Osteoblast (primary cell): ENCODE results near the gene CD38. TPM values are rescaled to one million over a fixed set of nuclear protein-coding genes. Genes with fewer than 3 reads are reported as not detected.
A peak's percentile ranks its signal among the peaks of the same experiment; 100 is the strongest.

Experiments
- DNase-seq: peaks from one replicate; pipeline ENCODE4 v3.0.0; 2011; ENCODE audit warnings: low spot score, mixed read lengths; ENCODE audit not compliant: insufficient read length; ENCODE audit errors: missing footprints
- H2AFZ ChIP-seq: 2 replicates; pipeline ENCODE4 v1.6.0; 2011; ENCODE audit warnings: mild to moderate bottlenecking, low read length
- H3K27ac ChIP-seq: 2 replicates; pipeline ENCODE4 v1.5.1; 2011; ENCODE audit warnings: mild to moderate bottlenecking, low read depth, low read length, moderate library complexity
- H3K27me3 ChIP-seq: 2 replicates; pipeline ENCODE4 v1.6.0; 2012; ENCODE audit warnings: mild to moderate bottlenecking, control low read depth, inconsistent platforms, low read length, moderate library complexity; ENCODE audit not compliant: insufficient read depth
- H3K36me3 ChIP-seq: 2 replicates; pipeline ENCODE4 v1.5.1; 2011; ENCODE audit warnings: mild to moderate bottlenecking, low read length, control low read depth, moderate library complexity; ENCODE audit not compliant: insufficient read depth
- H3K4me1 ChIP-seq: 2 replicates; pipeline ENCODE4 v1.5.1; 2011; ENCODE audit warnings: mild to moderate bottlenecking, low read length, control low read depth, moderate library complexity; ENCODE audit not compliant: insufficient read depth
- H3K4me2 ChIP-seq: 2 replicates; pipeline ENCODE4 v1.6.0; 2011; ENCODE audit warnings: mild to moderate bottlenecking, low read length; ENCODE audit not compliant: insufficient read depth
- H3K4me3 ChIP-seq: fragments of 200-600 bp; sonication (generic); 3 replicates; pipeline ENCODE4 v1.5.1; 2012; ENCODE audit warnings: mild to moderate bottlenecking, low read length, inconsistent platforms; ENCODE audit not compliant: insufficient read depth
- H3K79me2 ChIP-seq: 2 replicates; pipeline ENCODE4 v1.6.0; 2012; ENCODE audit warnings: mild to moderate bottlenecking, low read length, control low read depth, inconsistent platforms; ENCODE audit not compliant: insufficient read depth
- H3K9me3 ChIP-seq: 2 replicates; pipeline ENCODE4 v1.5.1; 2011; ENCODE audit warnings: low read depth, low read length, control low read depth
- H4K20me1 ChIP-seq: 2 replicates; pipeline ENCODE4 v1.6.0; 2012; ENCODE audit warnings: mild to moderate bottlenecking, low read length, control low read depth; ENCODE audit not compliant: insufficient read depth
- CTCF ChIP-seq: IDR thresholded peaks from 2 replicates; pipeline ENCODE4 v1.5.1; 2011; ENCODE audit warnings: mild to moderate bottlenecking, low read depth, low read length, moderate library complexity; ENCODE audit errors: extremely low read depth
- total RNA-seq: library from RNA; depleted of rRNA; stranded (reverse); fragments of >200 nt; gene quantifications from 2 replicates; pipeline ENCODE4 v1.2.3, GENCODE V29; 2012

The CD38 gene
- total RNA-seq, 1 donor = under 0.01 TPM

GRCh38 chr4:15754323-15754722 lies 23.8 kb upstream of the CD38 start:
- no peaks in the 10 kb centered on the region for H3K36me3 ChIP-seq
- H3K27ac ChIP-seq = peak overlapping the region; percentile 56
- no peak overlapping the region for H3K4me2 ChIP-seq

GRCh38 chr4:15755321-15756155 lies 22.6 kb upstream of the CD38 start:
- Histone ChIP-seq H3K36me3 (no peaks in the 10 kb centered on the region), H3K4me1 (peaks cover 24% of the 10 kb centered on the region), H4K20me1 (no peaks in the 10 kb centered on the region), H3K27ac (no peak overlapping the region), H2AFZ (no peak overlapping the region), H3K4me3 (no peak overlapping the region), H3K4me2 (no peak overlapping the region), H3K9me3 (no peaks in the 10 kb centered on the region), H3K79me2 (no peaks in the 10 kb centered on the region), H3K27me3 (peaks cover 11% of the 10 kb centered on the region)
- TF ChIP-seq CTCF = no peak
- no peak for DNase-seq

More at GRCh38 chr4:15754323-15754722, 23.8 kb upstream of the CD38 start:
- H3K4me3 ChIP-seq = no peak overlapping the region
- H2AFZ ChIP-seq = no peak overlapping the region
- no peak for DNase-seq
- no peak for TF ChIP-seq CTCF
- H3K79me2 ChIP-seq = no peaks in the 10 kb centered on the region
- H3K27me3 ChIP-seq = peaks cover 10% of the 10 kb centered on the region
- no peaks in the 10 kb centered on the region for H4K20me1 ChIP-seq
- peaks cover 24% of the 10 kb centered on the region for H3K4me1 ChIP-seq
- H3K9me3 ChIP-seq = no peaks in the 10 kb centered on the region

GRCh38 chr4:15756361-15756861 lies 21.7 kb upstream of the CD38 start:
- no peak overlapping the region for H2AFZ ChIP-seq
- peaks cover 24% of the 10 kb centered on the region for H3K4me1 ChIP-seq
- peak; percentile 40 for TF ChIP-seq CTCF
- peaks cover 11% of the 10 kb centered on the region for H3K27me3 ChIP-seq
- H3K4me2 ChIP-seq = no peak overlapping the region
- H3K27ac ChIP-seq = no peak overlapping the region
- no peaks in the 10 kb centered on the region for H3K36me3 ChIP-seq
- no peaks in the 10 kb centered on the region for H3K79me2 ChIP-seq
- no peaks in the 10 kb centered on the region for H3K9me3 ChIP-seq
- peak; percentile 65 for DNase-seq
- H3K4me3 ChIP-seq = no peak overlapping the region
- no peaks in the 10 kb centered on the region for H4K20me1 ChIP-seq

GRCh38 chr4:15757054-15757453 lies 21.1 kb upstream of the CD38 start:
- DNase-seq = no peak
- TF ChIP-seq CTCF = no peak

More at GRCh38 chr4:15757054-15757453, 21.1 kb upstream of the CD38 start:
- Histone ChIP-seq H3K9me3 (no peaks in the 10 kb centered on the region), H3K4me2 (no peak overlapping the region), H3K27me3 (peaks cover 11% of the 10 kb centered on the region), H3K36me3 (no peaks in the 10 kb centered on the region), H4K20me1 (no peaks in the 10 kb centered on the region), H3K79me2 (no peaks in the 10 kb centered on the region), H2AFZ (no peak overlapping the region), H3K4me1 (peaks cover 24% of the 10 kb centered on the region), H3K27ac (no peak overlapping the region), H3K4me3 (no peak overlapping the region)
